ENCODE results near the gene HIVEP3. TPM values are rescaled to one million over a fixed set of nuclear protein-coding genes. Genes with fewer than 3 reads are reported as not detected.

HIVEP3 gene
- polyA plus RNA-seq, 1 of the 3 experiments (the other 2 are of a cell fraction): 6.4 TPM

- POLR2A ChIA-PET: no interaction called here
- Histone ChIP-seq H3K4me3 (ENCODE audit: low read depth in 2 of 2, low read length in 1 of 2) (no peak overlapping the region), H3K4me1 (ENCODE audit: control insufficient read depth in 1 of 2, insufficient read depth in 2 of 2, low read depth in 1 of 2, low read length in 1 of 2) (peaks cover 10 to 19% of the 10 kb centered on the region in 2 experiments; a peak in 3 of 4 replicates), H4K20me1 (ENCODE audit: insufficient read depth) (no peaks in the 10 kb centered on the region), H3K9me3 (no peaks in the 10 kb centered on the region), H3K4me2 (no peak overlapping the region), H3K27me3 (ENCODE audit: insufficient read depth) (no peaks in the 10 kb centered on the region), H3K9me2 (no peaks in the 10 kb centered on the region), H3K27ac (ENCODE audit: low read depth in 2 of 2, low read length in 1 of 2) (peak overlapping the region in 1 of 2 experiments; percentile 47; a peak in 1 of 4 replicates), H2AFZ (ENCODE audit: low read depth) (no peak overlapping the region), H3F3A (replicated peaks; ENCODE audit: insufficient read depth) (peaks cover 8% of the 10 kb centered on the region), H3K36me3 (replicated peaks in 1 of 2; ENCODE audit: control insufficient read depth in 1 of 2, insufficient read depth in 2 of 2, low read length in 1 of 2) (no peaks in the 10 kb centered on the region), H3K9ac (no peak overlapping the region), H3K79me2 (ENCODE audit: insufficient read depth) (no peaks in the 10 kb centered on the region)
- WGBS (ENCODE audit: low lambda C conversion rate): 98% methylated on average over 7 of the region's 9 CpGs
- no peak for TF ChIP-seq REST (IDR thresholded peaks at IDR 0.05; ENCODE audit: low read depth, low read length)
- no peak for TF ChIP-seq RFX5 (IDR thresholded peaks at IDR 0.05; ENCODE audit: low read length)
- TF ChIP-seq NRF1 (IDR thresholded peaks at IDR 0.05; ENCODE audit: low read depth, low read length): no peak
- no peak for TF ChIP-seq TCF12 (IDR thresholded peaks at IDR 0.05)
- TF ChIP-seq IRF3 (IDR thresholded peaks at IDR 0.05; ENCODE audit: low read depth, low read length): no peak
- no peak for TF ChIP-seq EP300 (IDR thresholded peaks at IDR 0.05; ENCODE audit: borderline replicate concordance in 1 of 2, low read depth in 1 of 2, low read length in 1 of 2)
- TF ChIP-seq USF2 (IDR thresholded peaks at IDR 0.05; ENCODE audit: borderline replicate concordance, low read depth, low read length): no peak
- TF ChIP-seq FOSL2 (IDR thresholded peaks at IDR 0.05; ENCODE audit: borderline replicate concordance, low read depth): no peak
- TF ChIP-seq RCOR1 (IDR thresholded peaks at IDR 0.05; ENCODE audit: low read length): no peak
- no peak for TF ChIP-seq SIN3A (IDR thresholded peaks at IDR 0.05; ENCODE audit: borderline replicate concordance, low read depth, low read length)
- TF ChIP-seq FOXJ3 (CRISPR knock-in tag; IDR thresholded peaks at IDR 0.05): no peak
- TF ChIP-seq CTCF (IDR thresholded peaks at IDR 0.05): no peak
- TF ChIP-seq YY1 (IDR thresholded peaks at IDR 0.05; ENCODE audit: low read depth): no peak
- TF ChIP-seq TAF1 (IDR thresholded peaks at IDR 0.05; ENCODE audit: borderline replicate concordance, low read depth, low read length): no peak
- TF ChIP-seq USF1 (IDR thresholded peaks at IDR 0.05; ENCODE audit: borderline replicate concordance, low read depth): no peak
- no peak for TF ChIP-seq RAD21 (IDR thresholded peaks at IDR 0.05; ENCODE audit: low read length)
- TF ChIP-seq GATA2 (CRISPR knock-in tag; IDR thresholded peaks at IDR 0.05): no peak
- no peak for DNase-seq
- CTCF ChIA-PET: interaction anchor here (0.9 to 8.6 kb wide), 8 partner anchors 10 to 211 kb away, joined by 3 to 93 read pairs (median 4); partner anchors contain the start of gene EDN2
These were observed 424.9 kb downstream of the HIVEP3 start for GRCh38 chr1:41493626-41494350.
